HG03575 (cell line): ENCODE data around the gene SH3RF2.
"Not testable (repeated sequence)": the region's sequence is repeated elsewhere in the genome, so short reads cannot be mapped to it uniquely, and the experiment has no call there.

ENCODE experiments used
- ATAC-seq: cut with Tn5 transposase; IDR thresholded peaks from one replicate; pipeline ENCODE4 v1.9.1; 2021; ENCODE audit not compliant: unreplicated experiment, insufficient number of reproducible peaks, low FRiP score; ENCODE audit errors: extremely low read depth

Gene SH3RF2

DNA sequence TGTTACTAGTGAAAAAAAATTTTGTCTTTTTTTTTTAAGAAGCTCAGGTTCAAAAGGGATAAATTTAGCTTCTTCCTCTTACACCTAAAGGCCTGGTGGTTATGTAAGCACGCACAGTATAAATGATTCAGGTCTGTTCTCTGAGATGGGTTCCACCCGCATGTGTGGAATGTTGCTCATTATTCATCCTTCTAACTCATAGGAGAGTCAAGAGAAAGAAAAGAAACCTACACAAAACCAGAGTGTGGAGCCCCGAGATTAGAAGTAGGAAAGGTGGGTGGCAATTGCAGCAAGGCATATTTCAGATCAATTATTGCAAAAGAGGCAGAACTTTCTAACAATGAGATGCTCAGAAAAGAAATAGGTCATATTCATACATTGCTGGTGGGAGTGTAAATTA is 155.5 kb downstream of the SH3RF2 start:
- no peak for ATAC-seq

DNA sequence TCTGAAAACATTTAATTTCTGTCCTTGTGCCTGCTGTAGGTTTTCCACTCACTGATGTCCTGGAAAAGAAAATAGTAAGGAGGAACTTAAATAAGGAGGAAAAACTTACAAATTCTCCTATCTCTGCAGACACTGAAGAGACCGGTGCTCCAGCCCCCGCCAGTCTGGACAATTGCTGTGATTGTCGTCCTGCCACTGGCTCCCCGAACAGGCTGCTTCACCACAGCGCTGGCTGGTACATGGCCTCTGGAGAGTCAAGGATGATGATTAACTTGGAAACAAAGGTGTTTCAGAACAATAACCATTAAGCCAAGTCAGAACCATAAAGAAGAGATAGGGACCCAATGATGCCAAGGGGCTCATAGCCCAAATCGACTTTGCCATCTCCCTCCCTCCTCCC is 161.7 kb downstream of the SH3RF2 start:
- ATAC-seq: no peak

DNA sequence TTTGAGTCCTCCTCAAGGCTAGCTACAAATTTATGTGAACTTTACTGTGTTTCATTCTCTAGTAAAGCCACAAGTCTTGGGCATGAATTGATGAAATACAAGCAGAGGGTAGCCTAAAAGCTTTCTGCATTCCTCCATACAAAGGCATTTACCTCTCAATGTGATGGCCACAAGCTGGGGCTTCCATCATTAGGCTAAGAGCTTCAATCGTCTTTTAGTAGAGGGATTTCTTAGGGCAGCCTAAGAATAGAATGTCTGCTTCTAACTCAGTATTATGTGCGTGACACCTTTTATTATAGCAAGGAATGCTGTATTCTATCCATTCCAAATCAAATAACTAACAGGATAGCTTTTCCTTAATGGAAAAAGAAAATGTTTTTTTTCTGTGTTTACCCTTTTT is 165.3 kb downstream of the SH3RF2 start:
- no peak for ATAC-seq

DNA sequence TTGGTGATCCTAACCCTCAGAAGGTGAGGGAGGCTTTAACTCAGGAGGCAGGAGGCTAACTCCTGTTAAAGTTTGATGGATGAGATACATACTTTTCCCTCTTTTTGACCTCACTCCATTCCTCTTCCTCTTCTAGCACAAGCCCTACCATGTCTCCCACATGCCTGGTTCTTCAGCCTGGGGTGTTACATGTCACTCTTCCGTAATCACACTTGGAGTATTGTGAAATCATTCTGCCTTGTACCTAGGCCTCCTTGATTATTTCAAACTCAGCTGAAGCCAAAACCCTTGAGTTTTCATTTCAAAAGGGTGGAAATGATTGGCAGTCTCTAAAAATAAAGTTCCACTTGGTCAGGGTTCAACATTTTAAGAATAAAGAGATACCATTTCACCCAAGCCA is 167.2 kb downstream of the SH3RF2 start:
- ATAC-seq: no peak

GRCh38 chr5:146105477-146105876 is 169.1 kb downstream of the SH3RF2 start, which contains the start of gene PLAC8L1:
TSS of gene PLAC8L1 (minus strand) at chr5:146105577. CDS start at chr5:146104311, 1,266 bp downstream.
- ATAC-seq: no peak

- no peak for ATAC-seq
Measured at GRCh38 chr5:146107901-146108300, 171.5 kb downstream of the SH3RF2 start.

- not testable (repeated sequence) for ATAC-seq
Measured at GRCh38 chr5:146108870-146109269, 172.5 kb downstream of the SH3RF2 start.

- ATAC-seq: no peak
Measured at GRCh38 chr5:146109379-146109778, 173.0 kb downstream of the SH3RF2 start.

- ATAC-seq: no peak
Measured at GRCh38 chr5:146111409-146111808, 175.0 kb downstream of the SH3RF2 start.

DNA sequence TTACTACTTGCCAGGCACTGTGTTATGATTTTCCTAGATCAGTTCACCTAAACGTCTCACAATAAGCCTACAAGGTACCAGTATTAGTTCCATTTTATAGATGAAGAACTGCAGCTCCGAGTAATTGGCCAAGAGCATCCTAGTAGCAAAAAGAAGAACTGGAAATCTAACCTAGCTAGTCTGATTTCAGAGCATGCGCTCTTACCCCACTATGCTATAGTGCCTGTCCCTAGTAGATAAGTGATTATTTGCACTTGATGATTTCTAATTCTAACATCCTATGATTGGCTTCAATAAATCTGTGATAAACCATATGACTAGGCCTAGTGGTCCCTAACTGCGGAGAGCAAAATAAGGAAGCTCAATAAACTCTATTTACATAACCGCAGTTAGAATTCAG is 176.1 kb downstream of the SH3RF2 start:
- no peak for ATAC-seq
